Dedifferentiated amniotic fluid mesenchymal stem cell (primary cell): ENCODE measurements around the gene RTN4R.
"Not testable (repeated sequence)": the region's sequence is repeated elsewhere in the genome, so short reads cannot be mapped to it uniquely, and the experiment has no call there.

Experiments
- DNase-seq: peaks from one replicate; pipeline ENCODE4 v3.0.0-alpha.2; 2016; ENCODE audit errors: extremely low spot score

The RTN4R gene

DNA sequence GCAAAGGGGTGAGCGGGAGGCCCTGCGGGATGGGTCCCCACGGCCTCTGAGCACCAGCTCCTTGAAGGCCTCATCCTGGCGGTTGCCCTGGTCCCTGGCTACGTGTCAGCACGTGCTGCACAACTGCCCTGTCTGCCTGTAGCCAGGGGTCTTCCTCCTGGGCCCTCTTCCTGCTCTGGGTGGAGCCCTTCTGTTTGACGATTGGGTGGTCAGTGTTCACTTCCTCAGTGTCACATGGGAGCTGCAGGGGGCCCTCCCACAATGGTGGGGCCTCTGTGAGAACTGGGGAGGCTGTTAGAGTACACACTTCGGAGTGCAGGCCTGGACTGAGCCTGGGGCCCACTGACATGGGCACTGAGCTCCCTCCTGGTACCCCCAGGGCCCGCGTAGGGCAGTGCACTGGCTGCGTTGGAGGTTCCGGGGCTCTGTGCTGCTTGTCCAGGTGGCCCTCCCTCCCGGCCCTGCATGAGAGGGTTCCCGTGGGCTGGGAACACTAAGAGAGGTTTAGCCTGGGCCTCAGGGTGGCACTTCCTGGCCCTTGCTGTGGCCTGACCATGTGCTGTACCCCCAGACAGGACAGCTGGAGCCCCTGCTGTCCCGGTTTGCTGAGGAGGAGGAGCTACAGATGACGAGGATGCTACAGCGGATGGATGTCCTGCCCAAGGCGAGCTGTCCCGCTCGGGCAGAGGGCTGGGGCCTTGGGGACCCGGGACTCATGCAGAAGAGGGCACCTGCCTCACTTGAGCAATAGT lies 38.0 kb upstream of the RTN4R start:
- no peak for DNase-seq

DNA sequence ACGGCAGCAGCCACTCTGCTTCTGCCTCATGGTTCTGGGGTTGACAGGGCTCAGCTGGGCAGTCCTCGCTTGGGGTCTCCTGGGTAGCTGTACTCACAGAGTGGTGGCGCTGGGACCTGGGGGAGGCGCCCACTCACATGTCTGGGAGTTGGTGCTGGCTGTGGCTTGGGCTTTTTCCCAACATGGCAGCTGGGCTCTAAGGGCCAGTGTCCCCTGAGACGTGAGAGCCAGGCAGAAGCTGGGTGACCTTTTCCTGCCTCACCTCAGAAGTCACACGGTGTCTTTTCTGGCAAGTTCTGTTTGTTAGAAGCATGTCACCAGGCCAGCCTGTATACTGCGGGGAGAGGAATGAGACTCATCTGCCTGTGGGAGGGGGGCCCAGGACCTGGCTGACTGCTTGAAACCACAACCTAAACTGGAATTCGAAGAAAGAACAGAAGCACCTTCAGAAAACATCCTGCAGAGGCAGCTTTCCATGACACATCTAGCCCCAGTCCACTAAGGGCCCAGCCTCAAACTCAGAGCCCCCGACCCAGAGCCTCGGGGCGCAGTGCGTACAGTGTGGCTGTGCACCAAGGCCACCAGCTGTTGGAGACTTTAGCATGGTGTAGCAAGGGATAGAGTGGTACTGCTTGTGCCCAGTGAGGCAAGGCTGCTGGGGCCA lies 37.2 kb upstream of the RTN4R start:
- not testable (repeated sequence) for DNase-seq

DNA sequence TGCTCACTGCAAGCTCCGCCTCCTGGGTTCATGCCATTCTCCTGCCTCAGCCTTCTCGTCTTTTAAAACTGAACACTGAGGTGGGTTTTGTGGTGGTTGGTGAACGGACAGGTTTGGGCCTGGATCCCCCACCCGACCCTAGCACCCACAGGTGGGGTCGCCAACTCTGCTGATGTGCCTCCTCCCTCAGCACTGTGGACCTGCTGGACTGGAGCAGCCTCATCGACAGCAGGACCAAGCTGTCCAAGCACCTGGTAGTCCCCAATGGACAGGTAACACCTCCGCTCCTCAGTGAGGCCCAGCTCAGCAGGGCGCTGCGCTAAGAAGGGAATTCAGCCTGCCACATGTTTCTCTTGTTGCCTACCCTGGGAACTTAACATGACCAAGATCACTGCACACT lies 36.5 kb upstream of the RTN4R start:
- no peak for DNase-seq

DNA sequence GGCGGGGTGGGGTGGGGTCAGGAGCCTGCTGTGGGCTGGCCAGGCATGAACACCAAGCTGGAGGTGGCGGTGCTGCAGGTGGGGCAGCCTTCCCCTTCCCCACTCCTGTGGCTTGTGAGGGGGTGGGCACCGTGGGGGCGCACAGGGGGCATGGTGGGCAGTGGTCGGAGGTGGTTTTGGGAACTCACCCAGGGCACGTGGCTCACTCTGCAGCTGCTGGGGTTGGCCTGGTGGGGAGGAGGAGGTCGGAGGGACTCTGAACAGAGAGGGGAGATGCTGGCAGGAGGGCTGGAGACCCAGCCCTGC lies 35.1 kb upstream of the RTN4R start:
- DNase-seq: not testable (repeated sequence)

DNA sequence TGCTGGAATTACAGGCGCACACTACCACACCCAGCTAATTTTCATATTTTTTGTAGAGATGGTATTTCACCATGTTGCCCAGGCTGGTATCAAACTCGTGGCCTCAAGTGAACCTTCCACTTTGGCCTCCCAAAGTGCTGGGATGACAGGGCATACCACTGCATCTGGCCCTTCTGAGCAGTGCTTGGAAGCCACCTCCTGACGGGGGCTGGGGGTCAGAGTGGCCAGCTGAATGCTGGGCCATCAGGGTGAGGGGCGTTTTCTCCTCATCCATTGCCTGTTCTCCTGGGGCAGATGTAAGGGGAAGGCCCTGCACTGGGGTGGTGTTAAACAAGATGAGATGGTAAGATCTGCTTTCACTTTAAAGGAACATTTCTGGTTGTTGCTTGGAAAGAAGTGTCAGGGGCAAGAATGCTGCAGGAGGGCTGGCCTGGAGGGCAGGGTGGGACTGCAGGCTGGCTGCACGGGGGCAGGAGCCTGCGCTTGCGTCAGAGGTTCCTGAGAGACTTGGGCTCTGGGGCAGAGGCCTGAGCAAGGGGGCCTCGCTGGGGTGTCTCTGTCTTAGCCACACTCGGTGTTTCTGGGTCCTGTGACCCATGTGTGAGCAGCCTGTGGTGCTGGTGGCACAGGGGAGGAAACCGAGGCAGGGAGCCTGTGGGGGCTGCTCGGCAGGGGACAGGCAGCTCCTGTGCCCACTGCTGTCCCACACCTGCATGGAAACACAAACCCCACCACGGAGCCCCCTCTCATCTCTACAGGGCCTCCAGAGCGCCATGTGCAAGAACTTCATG lies 34.5 kb upstream of the RTN4R start:
- no peak for DNase-seq

DNA sequence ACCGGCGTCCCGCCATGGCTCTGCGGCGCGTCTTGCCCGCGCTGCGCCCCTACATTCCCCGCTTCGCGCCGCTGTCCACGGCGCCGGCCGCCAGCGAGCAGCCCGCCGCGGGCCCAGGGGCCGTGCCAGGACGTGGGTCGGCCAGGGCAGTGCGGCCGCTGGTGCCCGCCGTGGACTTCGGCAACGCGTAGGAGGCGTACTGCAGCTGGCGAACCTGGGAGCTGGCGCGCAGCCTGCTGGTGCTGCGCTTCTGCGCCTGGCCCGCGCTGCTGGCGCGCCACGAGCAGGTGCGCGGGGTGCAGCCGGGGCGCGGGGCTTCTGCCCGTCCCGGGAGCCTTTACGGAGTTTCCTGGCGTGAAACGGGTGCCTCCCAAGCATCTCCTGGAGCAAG lies 31.6 kb upstream of the RTN4R start:
- no peak for DNase-seq

DNA sequence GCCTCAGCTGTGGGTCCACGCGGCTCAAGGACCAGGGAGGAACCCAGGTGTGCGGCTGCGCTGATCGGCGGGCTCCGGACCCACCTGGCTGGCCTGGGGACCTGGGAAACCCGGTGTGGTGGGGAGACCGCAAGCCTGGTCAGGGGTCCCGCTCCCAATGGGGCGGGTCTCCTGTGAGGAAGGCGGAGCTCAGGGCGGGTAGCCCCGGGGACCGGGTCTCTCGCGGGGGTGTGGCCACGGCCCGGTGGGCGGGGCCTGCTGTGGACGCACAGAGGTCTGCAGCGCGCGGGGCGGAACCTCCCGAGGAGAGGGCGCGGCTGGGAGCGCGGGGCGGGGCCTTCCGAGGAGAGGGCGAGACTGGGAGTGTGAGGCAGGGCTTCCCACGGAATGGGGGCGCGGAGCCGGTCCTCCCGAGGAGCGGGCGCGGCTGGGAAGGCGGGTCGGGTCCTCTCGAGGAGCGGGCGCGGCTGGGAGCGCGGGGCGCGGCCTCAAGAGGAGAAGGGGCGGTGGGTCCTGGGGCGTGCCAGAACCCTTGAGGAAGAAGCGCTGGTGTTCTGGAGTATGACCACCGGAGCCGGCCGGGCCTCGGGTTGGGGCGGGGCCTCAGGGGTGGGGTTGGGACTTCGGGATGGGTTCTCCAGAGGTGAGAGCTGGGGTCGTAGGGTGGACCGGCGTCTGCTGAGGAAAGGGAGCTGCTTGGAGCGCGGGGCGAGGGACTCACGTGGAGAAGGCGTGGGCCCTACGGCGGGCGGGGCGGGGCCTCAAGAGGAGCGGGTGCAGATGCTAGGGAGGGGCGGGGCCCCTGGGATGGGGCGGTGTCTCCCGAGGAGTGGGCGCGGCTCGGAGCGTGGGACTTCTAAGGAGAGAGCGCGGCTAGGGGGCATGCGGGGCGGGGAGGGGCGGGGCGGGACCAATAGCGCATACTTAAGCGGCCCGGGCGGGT lies 31.0 kb upstream of the RTN4R start:
- peak; percentile 43 for DNase-seq

DNA sequence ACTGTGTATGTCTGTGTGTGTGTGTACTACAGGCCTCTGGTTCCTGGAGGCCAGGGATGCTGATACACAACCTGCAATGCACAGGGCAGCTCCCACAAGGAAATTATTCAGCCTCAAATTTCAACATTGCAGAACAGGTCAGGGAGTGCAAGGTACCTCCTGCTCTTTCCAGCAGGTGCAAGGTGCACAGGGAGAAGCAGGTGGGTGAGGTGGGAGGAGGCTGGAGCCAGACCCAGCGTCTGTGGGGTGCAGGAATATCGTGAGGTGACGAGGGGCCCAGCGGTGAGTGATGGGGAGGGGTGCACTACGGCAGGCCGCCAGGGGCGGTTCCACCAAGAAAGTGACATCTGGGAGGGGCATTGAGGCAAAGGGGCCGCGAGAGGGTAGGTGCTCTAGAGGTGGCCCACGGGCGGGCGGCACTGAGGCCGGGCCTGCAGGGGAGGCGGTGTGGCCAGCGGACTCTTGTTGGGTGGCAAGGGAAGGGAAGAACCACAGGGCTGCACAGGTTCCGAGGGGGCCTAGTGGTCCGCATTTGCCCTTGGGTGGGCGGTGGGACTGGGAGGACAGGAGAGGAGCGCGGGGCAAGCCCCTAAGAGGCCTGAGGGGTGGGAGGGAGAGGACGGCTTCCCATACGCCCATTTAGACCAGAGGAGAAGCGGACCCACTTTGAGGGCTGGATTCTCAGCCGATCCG lies 30.1 kb upstream of the RTN4R start:
- DNase-seq: no peak

DNA sequence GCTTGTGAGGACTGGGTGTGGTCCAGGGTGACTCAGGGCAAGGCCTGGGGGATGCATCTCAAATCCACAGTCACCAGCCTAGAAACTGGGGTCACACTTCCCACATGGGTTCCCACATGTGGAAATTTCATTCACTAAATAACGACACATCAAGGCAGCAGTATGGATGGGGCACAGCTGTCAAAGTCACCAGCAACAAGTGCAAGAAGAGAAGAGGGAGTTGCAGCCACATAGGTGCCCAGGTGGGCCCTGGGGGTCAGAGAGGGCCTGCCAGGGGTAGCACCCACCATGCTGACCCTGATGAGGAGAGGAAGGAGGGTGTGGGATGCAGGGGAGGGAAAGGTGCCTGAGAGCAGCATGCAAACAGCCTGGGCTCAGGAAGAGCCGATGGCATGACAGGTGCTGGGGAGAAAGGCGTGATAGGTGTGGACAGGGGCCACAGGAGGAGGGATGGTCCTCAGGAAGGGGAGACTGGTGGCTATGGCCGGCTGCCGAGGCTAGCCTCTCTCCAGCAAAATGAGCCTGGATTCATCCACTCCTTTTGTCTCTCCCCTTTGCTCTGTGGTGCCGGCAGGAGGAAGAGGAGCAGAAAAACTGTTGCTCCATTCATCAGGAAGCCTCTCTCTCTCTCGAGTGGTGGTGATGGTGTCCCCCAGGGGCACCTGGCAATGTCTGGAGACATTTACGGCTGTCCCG lies 29.4 kb upstream of the RTN4R start:
- no peak for DNase-seq

DNA sequence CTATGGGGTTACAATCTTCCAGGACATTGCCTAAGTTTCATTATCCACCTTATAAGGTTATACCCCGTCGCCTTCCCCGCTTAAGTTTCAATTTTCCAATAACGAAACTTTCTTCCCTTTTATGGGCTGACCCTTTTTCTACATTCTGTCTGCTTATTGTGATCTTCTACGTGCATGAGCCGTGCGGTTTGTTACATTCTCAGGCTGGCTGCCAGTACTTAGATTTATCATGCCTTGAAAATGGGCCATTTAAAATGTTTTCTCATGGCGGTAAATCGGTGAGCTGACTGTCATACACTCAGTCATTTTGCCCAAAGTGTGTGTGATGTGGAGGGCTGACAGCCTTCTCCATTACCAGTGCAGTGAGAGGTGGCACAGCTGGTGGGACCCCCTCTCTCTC lies 28.5 kb upstream of the RTN4R start:
- no peak for DNase-seq

DNA sequence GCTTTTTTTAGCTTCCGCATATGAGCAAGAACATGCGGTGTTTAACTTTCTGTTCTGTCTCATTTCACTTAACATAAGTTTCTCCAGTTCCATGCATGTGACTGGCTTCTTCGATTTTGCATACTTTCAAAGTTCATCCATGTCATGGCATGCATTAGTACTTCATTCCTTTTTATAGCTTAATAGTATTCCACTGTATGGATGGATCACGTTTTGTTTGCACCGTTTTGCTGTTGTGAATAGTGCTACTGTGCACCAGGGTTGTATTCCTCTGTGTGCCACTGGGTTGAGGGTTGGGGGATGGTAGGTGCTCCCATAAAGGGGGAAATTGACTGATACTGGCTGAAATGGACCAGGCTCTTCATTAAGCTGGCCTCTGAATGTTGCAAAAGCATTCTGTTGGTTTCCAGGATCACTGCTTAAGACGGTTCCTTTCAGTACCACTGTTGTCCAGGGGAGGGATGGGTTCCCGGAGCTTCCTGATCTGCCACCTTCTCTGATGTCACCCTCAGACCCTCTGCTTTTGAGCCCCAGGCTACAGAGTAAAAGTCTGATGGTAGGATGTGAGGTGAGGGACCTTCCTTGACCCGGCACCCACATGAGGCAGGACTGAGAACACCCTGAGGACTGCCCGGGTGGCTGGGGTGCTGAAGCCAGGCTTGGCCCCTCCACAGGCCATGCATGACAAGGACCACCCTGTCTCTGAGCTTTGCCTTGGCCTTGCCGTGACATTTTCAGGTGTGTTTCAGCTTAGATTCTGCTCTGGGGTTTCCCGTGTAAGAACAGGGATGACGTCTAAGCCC lies 27.3 kb upstream of the RTN4R start:
- DNase-seq: no peak

DNA sequence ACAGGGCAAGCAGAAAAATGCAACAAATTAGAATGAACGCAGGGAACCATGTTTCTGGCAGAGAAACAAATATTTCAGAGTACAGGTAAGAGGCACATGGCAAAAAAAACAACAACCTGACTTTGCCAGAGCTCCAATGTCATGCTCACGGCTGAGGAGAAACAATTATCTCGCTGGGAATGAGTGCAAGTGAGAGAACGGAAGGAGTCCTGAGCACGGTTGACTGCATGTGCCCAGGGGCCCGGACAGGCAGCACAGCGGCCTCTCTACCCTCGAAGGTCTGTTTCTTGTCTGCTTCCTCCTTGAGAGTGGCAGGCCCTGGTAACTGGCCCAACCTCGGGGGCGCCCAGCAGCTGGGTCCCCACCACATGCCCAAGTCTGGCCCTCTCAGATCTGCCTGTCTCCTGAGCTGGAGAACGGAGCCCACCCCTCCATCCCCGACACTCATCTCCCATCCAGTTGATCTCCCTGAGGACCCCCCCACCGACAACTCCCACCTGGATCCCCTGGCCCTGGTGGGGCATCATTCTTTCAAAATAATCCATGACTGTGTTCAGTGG lies 24.6 kb upstream of the RTN4R start:
- no peak for DNase-seq

DNA sequence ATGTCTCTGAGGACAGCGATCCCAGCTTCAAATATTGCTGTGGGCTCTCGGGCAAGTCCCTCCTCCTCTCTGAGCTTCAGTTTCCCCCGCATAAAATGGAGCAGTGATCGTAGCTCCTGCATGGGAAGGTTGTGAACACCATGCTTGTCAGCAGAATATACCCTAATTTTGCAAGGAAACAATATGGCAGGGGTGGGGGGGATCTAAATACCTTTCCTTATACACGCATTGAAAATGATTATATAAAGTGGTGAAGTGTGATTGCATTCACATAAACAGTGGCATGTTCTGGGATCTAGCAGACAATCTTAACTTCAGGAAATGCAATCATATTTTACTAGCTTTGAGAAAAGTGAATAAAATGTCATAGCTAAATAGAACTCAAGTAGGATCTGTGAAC lies 24.0 kb upstream of the RTN4R start:
- no peak for DNase-seq

DNA sequence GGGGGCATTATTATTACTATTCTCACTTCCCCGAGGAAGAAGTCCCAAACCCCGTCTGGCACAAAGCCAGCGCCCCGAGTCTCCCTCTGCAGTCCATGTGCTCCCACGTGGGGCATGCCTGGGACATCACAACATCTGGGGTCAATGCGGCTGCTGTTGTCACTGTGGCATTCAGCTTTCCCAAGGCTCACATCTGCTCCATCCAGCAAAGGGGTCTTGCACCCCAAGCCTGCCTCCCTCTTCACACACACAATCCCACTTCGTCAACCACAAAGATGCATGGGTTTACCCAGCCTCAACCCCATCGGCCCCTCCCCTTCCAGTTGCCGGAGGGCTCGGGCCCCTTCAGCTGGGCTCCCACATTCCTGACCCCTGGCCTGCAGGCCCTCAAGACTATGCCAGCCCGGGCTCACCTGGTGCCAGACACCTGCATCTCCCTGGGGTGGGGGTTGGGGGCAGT lies 23.5 kb upstream of the RTN4R start:
- no peak for DNase-seq

DNA sequence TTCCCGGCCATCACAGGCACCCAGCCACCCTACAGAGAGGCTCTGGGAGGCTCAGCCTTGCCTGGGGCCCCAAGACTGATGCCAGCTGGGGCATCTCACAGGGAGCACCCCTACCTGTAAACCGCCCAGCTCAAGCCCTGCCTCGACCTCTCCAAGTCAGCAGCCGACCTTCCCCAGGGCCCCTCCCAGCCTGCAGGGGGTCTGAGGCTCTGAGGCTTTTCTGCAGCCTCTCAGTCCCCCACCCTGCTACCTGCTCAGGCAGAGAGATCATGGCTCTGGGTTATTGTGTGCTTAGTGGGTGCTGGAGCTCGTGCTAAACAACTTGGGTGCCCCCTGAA lies 23.1 kb upstream of the RTN4R start:
- DNase-seq: no peak

DNA sequence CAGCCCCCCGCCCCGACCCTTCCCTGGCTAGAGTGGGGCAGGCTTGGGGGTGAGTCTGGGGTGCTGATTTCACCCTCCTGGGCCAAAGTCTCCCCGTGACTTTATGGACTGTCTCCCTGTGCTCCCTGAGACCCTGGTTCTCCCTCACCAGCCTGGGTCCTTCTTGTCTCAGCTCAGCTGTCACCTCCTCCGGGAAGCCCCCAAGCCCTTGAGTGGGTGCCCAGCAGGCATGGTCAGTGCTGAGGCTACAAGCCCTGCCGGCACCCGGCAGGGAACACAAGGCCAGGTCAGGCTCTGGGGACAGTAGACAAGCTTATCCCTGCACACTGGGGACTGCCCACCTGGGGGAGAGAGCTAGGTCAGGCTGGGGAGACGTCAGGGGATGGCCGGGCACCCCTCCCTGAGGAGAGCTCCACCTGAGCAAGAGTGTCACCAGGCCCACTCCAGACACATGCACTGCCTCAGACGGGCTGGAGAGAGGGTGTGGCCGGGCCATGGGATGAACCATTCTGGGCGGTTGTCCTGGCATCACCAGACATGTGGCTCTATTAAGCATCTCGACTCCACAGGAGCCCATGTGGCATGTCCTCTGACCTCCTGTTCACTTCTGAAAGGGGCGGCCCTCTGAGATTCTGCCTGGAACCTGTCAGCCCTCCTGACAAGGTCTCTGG lies 22.6 kb upstream of the RTN4R start:
- DNase-seq: no peak

DNA sequence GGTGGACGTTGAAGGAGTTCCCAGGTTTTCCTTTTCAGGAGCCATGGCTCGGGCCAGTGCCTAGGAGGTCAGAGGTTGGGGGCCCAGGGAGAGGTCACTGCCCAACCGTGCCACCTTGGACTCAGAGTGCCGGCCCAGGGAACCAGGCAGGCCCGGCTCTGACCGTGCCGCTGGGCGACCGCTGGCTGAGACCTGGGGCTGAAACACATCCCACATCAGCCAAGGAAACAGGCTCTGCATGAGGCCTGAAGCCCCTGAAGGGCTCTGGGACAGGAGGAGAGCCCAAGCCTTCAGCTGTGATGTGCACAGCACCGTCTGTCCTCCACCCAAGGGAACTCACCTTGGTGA lies 21.9 kb upstream of the RTN4R start:
- no peak for DNase-seq

DNA sequence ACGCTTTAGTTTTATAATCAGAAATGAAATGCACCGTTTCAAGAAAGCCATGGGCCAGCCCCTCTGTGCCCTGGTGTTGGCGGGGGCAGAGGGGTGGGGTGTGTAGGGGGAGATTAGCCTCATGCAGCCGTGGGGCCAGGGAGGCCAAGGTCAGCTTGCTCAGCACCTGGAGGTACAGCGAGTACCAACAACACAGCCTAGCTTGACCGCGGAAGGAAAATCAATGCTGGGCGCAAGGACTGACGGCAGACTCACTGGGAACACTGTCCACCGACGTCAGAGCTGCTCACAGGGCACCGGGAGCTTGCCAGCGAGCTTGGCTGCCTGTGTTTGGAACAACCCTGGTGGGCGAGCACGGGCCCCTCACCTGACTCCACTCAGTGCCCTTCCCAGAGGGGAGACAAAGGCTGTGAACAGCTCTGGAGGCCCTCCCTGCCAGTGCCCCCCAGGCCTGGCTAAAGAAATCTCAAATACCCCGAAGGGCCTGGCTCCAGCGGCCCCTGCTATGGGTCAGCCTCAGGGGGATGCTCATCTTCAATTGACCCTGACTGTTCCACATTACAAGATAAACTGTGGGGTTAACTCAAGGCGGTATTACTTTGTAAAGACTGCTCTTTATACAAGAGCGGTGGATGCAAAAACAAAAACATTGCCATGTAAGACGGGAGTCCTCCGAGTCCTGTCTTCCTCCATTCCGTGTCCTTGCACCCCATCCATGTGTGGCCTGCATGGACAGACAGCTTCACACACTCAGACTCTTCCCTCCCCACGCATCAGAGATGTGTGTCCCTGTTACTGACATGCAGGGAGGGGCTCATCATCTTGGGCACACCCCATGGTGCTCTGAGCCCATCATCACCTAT lies 21.3 kb upstream of the RTN4R start:
- DNase-seq: not testable (repeated sequence)
